IPS-18c (cell line): Measurements from ENCODE around the gene C1orf74.
A peak's percentile ranks its signal among the peaks of the same experiment; 100 is the strongest.

ENCODE experiments used
- H3K4me3 ChIP-seq: 2 replicates; pipeline ENCODE4 v1.7.0; 2013; ENCODE audit warnings: low read depth, mild to moderate bottlenecking, low read length, moderate library complexity; ENCODE audit not compliant: insufficient read depth
- H3K9me3 ChIP-seq: one replicate; pipeline ENCODE4 v1.6.1; 2013; ENCODE audit warnings: mild to moderate bottlenecking, low read length, moderate library complexity; ENCODE audit not compliant: control insufficient read depth, insufficient read depth

The C1orf74 gene

DNA sequence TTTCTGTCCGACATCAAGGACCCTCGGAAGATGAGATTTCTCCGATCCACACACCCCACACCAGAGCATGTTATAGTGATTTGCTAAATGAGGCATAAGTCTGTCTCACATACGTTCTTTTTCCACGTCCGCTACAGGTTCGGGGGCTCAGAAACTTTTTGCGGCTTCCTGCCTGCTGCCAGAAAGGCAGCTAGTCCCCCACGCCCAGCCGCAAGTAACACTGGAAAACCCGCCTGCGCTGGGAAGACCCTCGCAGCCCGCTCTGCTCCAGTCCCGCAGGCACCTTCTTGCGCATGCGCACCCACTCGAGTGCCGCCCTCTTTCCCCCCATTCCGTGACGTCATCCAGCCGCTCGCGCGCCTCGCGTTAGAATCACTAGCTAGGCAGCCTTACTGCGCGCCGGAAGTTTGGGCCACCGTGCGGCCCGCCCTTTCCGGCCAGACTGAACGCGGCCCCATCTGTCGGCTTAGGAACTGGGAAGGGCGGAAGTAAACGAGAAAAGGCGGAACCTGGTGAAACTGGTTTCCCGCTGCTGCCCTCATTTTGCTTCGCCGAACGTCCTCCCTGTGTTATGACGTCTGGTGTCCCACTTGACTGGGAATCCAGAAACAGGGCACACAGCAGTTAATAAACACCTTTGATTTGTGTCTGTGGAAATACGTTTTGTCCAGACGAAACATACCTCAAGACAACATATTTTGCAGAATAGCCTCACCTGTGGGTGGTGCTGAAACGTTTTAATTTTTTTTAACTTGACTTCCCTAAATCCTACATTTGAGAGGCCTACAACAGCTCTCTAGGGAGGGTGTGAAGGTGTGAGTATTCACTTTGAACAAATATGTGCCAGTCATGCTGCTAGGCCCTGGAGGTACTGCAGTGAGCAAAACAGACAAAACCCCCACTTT, at the start of gene C1orf74:
Gene C1orf74 (minus strand): TSS at position 295 of the 905 bp plus-strand sequence. CDS start 925 bp downstream, outside the sequence.
- peak within 1 kb of the TSS; percentile 77 for H3K4me3 ChIP-seq
- H3K9me3 ChIP-seq, result no peaks in the 10 kb centered on the region

- Histone ChIP-seq H3K4me3 (no peak overlapping the region), H3K9me3 (no peaks in the 10 kb centered on the region)
Observed at GRCh38 chr1:209831615-209832014, 47.3 kb upstream of the C1orf74 start.

DNA sequence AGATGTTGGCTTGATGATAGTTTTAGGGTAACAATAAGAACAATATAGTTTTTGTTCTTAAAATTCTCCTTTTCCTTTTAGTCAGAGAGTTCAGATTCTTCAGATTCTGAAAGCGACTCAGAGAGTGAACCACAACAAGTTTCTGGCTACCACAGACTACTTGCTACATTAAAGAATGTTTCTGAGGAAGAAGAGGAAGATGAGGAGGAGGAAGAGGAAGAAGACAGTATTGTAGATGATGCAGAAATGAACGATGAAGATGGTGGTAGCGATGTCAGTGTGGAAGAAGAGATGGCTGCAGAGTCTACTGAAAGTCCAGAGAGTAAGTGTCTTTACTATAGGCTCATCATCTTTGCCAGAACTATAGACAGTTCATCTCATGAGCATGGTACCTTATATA, 46.4 kb upstream of the C1orf74 start:
- Histone ChIP-seq H3K9me3 (no peaks in the 10 kb centered on the region), H3K4me3 (no peak overlapping the region)

DNA sequence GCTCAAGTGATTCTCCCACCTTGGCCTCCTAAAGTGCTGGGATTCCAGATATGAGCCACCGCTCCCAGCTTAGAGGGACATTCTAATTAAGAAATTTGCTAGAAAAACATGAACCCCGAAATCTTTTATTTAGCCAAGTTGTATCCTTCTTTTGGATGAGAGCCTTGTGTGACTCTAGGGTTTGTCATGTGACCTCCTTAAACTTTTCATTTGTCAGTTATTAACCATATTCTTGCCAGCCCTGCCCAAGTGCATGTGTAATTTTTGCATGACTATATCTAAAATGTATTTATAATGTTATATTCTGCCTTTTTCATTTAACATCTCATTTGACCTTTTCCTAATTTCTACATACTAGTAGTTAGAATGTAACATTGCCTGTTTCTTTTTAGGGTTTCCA, 45.4 kb upstream of the C1orf74 start:
- no peak overlapping the region for H3K4me3 ChIP-seq
- no peaks in the 10 kb centered on the region for H3K9me3 ChIP-seq

GRCh38 chr1:209827384-209828262, 43.3 kb upstream of the C1orf74 start, which contains the start of gene UTP25:
Gene UTP25, plus strand, starts transcription at chr1:209827972. Its CDS starts 92 bp downstream, at chr1:209828064.
- no peaks in the 10 kb centered on the region for H3K9me3 ChIP-seq
- peak within 1 kb of the TSS; percentile 60 for H3K4me3 ChIP-seq

- H3K4me3 ChIP-seq, result no peak overlapping the region
- H3K9me3 ChIP-seq, result no peaks in the 10 kb centered on the region
Observed at GRCh38 chr1:209825591-209826434, 41.5 kb upstream of the C1orf74 start.

- Histone ChIP-seq H3K4me3 (no peak overlapping the region), H3K9me3 (no peaks in the 10 kb centered on the region)
Observed at GRCh38 chr1:209823143-209824041, 39.0 kb upstream of the C1orf74 start.

- Histone ChIP-seq H3K9me3 (no peaks in the 10 kb centered on the region), H3K4me3 (no peak overlapping the region)
Observed at GRCh38 chr1:209822706-209823105, 38.3 kb upstream of the C1orf74 start.

GRCh38 chr1:209820986-209821385, 36.6 kb upstream of the C1orf74 start:
- peaks cover 2% of the 10 kb centered on the region for H3K9me3 ChIP-seq
- H3K4me3 ChIP-seq, result no peak overlapping the region

DNA sequence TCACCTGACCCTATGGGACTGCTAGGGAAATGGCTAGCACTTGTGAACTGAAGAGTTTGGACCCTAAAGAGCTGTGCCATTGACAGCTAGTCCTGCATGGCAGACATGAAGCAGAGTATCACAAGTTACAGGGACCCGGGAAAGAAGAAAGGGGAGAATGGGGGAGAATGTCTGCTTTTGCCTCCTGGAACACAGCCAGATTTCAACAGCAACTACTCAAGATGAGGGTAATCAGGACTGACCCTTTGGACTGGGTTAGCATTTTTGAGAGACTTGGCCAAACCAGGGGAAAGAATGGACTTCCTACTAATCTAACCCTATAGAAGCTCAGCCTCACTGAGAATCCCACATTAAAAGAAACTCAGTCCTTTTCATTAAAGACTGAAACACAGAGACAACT, 34.7 kb upstream of the C1orf74 start:
- Histone ChIP-seq H3K4me3 (no peak overlapping the region), H3K9me3 (peaks cover 2% of the 10 kb centered on the region)

DNA sequence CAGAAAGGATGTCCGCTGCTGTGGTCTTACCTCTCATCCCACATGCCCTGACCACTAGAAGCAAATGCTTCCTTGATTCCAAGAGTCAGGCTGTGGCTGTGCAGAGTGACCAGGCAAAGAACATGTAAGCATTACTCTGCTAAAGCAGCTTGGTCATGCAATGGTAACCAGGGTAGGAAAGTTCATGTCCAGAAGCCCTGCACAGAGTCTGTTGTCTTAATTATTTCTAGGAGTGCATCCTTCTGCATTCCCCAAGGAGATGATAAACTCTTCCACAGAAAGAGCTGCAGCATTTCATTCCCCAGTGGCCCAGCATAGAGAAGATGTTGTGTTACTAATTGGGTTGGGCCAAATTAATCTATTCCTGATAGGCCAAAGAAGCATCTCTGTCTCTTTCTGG, 33.3 kb upstream of the C1orf74 start:
- Histone ChIP-seq H3K9me3 (peaks cover 2% of the 10 kb centered on the region), H3K4me3 (no peak overlapping the region)

DNA sequence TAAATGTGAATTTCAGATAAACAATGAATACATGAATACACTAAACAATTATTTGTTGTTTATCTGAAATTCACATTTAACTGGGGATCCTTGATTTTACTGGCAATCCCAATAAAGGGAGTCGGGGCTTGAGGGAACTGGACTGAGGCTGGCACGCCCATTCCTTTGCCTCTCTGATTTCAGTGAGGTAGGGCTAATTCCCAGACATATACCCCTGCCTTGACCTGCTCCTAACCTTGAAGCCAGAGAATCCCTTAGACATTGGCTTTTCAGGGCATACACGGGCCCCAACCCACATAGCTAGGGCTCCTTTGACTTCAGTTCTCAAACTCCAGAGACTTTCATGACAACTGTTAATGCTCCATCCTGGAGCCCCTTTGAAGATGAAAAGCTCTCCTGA, 32.6 kb upstream of the C1orf74 start:
- Histone ChIP-seq H3K4me3 (no peak overlapping the region), H3K9me3 (peaks cover 2% of the 10 kb centered on the region)

DNA sequence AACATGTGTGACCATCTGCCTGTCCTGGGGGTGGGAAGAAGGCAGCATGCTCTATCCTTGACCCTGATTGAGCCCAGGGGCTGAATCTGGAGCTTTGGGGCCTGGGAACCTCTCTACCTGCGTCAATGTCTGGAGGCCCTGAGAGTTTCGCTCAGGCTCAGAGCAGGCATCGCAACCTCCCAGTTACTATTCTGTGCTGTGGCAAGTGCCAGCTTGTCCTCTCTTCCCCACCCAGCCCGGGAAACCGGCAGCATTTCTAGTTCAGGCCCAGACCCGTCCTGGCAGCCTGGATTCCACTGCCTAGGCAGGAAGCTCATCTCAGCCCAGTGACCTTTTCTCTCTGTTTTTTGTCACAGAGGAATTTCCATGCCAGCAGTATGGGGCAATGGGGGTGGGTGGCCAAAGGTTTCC, 31.6 kb upstream of the C1orf74 start:
- Histone ChIP-seq H3K4me3 (no peak overlapping the region), H3K9me3 (peaks cover 2% of the 10 kb centered on the region)

- Histone ChIP-seq H3K4me3 (no peak overlapping the region), H3K9me3 (peaks cover 2% of the 10 kb centered on the region)
Observed at GRCh38 chr1:209815490-209815889, 31.1 kb upstream of the C1orf74 start.

DNA sequence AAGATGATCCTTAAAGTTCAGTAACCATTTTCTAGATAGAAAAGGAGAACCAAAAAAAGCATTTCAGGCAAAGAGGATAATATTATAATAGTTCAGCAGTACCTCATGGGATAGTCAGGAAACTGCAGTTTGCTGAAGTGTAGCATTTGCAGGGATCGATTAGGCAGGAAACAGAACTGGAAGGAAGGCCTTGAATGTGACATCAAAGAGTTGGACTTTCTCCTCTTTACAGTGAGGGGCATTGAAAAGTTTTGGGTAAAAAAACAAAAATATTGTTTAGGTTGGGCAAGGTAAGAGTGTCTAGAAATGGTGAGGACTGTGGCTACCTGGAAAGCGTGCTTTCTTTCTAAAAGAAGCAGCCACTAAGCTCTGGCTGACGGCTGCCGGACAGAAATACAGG, 29.5 kb upstream of the C1orf74 start:
- Histone ChIP-seq H3K9me3 (peaks cover 2% of the 10 kb centered on the region), H3K4me3 (no peak overlapping the region)

DNA sequence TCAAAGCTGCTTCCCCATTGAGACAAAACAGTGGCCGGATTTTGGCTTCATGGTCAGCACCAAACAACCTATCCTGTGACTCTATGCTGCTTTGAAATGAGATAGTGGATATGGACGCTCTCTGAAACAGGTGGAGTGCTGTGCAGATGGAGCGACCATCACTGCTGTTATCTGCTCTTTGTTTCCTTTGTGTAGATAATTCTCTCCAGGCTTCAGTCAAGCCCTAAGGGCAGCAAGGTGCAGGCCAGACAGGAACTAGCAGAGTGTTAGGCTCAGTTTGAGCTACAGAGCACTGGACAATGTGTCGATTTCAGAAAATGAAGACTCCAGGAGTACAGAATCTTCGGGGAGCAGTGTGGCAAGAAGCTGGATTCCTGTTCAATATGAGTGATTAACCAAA, 26.4 kb upstream of the C1orf74 start:
- Histone ChIP-seq H3K9me3 (no peaks in the 10 kb centered on the region), H3K4me3 (no peak overlapping the region)
